Glutamatergic neuron (in vitro differentiated cells): Measurements from ENCODE around the gene PLEK2. TPM values are rescaled to one million over a fixed set of nuclear protein-coding genes. Genes with fewer than 3 reads are reported as not detected.

Source experiments
- DNase-seq: peaks from one replicate; pipeline ENCODE4 v3.0.0; 2022
- H3K27ac Mint-ChIP-seq: one replicate; pipeline ENCODE4 v1.8.0; 2020; ENCODE audit warnings: mild to moderate bottlenecking, mixed read lengths, inconsistent platforms; ENCODE audit not compliant: unreplicated experiment
- H3K27me3 Mint-ChIP-seq: one replicate; pipeline ENCODE4 v1.8.0; 2020; ENCODE audit warnings: mild to moderate bottlenecking, moderate library complexity, mixed read lengths, inconsistent platforms; ENCODE audit not compliant: unreplicated experiment
- H3K36me3 Mint-ChIP-seq: one replicate; pipeline ENCODE4 v1.8.0; 2020; ENCODE audit warnings: mild to moderate bottlenecking, mixed read lengths, inconsistent platforms; ENCODE audit not compliant: unreplicated experiment
- H3K4me1 Mint-ChIP-seq: one replicate; pipeline ENCODE4 v1.8.0; 2020; ENCODE audit warnings: mild to moderate bottlenecking, low read depth, mixed read lengths, inconsistent platforms; ENCODE audit not compliant: unreplicated experiment
- H3K4me3 Mint-ChIP-seq: one replicate; pipeline ENCODE4 v1.8.0; 2020; ENCODE audit warnings: mild to moderate bottlenecking, mixed read lengths, inconsistent platforms; ENCODE audit not compliant: unreplicated experiment
- H3K9me3 Mint-ChIP-seq: one replicate; pipeline ENCODE4 v1.8.0; 2020; ENCODE audit warnings: mild to moderate bottlenecking, moderate library complexity, mixed read lengths, inconsistent platforms; ENCODE audit not compliant: unreplicated experiment
- total RNA-seq: library from RNA; stranded (reverse); fragmentation: NEBNext Ultra II Directional; extraction: Animal tissue kit (Norgen Biotek cat#: 25700); gene quantifications from one replicate; pipeline ENCODE4 v1.2.1, GENCODE V29; 2021; ENCODE audit not compliant: unreplicated experiment
- TF ChIP-seq, protein P1 (sequence below): fragments of 200-600 bp; sonication (generic); IDR thresholded peaks from one replicate; pipeline ENCODE4 v1.5.0; 2021; ENCODE audit not compliant: partially characterized antibody, unreplicated experiment

PLEK2 gene
- total RNA-seq, 1 donor from 2014 or later, result not detected

DNA sequence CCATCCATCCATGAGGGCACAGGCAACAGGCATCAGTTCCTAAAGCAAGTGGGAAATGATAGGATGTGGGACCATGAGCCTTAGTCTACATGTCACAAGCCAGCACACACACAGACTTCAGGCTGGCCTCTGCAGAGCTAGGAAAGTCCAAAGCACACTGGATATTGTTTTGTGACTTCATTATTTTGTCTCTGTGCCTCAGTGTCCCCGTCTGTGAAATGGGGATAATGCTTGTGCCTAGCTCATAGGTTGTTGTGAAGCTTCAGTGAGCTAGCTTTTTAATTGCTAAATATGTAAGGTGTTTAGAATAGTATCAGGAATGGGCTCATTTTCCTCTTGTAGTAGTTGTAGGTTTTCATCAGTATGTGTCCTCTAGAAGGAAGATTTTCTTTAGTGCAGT lies 27.0 kb upstream of the PLEK2 start:
- TF ChIP-seq, protein P1, sequence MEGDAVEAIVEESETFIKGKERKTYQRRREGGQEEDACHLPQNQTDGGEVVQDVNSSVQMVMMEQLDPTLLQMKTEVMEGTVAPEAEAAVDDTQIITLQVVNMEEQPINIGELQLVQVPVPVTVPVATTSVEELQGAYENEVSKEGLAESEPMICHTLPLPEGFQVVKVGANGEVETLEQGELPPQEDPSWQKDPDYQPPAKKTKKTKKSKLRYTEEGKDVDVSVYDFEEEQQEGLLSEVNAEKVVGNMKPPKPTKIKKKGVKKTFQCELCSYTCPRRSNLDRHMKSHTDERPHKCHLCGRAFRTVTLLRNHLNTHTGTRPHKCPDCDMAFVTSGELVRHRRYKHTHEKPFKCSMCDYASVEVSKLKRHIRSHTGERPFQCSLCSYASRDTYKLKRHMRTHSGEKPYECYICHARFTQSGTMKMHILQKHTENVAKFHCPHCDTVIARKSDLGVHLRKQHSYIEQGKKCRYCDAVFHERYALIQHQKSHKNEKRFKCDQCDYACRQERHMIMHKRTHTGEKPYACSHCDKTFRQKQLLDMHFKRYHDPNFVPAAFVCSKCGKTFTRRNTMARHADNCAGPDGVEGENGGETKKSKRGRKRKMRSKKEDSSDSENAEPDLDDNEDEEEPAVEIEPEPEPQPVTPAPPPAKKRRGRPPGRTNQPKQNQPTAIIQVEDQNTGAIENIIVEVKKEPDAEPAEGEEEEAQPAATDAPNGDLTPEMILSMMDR, result no peak
- no peak overlapping the region for H3K27ac Mint-ChIP-seq
- peaks cover 5% of the 10 kb centered on the region for H3K27me3 Mint-ChIP-seq
- H3K36me3 Mint-ChIP-seq, result no peaks in the 10 kb centered on the region
- peaks cover 4% of the 10 kb centered on the region for H3K9me3 Mint-ChIP-seq
- H3K4me3 Mint-ChIP-seq, result no peak overlapping the region
- DNase-seq, result no peak
- peaks cover 4% of the 10 kb centered on the region for H3K4me1 Mint-ChIP-seq

DNA sequence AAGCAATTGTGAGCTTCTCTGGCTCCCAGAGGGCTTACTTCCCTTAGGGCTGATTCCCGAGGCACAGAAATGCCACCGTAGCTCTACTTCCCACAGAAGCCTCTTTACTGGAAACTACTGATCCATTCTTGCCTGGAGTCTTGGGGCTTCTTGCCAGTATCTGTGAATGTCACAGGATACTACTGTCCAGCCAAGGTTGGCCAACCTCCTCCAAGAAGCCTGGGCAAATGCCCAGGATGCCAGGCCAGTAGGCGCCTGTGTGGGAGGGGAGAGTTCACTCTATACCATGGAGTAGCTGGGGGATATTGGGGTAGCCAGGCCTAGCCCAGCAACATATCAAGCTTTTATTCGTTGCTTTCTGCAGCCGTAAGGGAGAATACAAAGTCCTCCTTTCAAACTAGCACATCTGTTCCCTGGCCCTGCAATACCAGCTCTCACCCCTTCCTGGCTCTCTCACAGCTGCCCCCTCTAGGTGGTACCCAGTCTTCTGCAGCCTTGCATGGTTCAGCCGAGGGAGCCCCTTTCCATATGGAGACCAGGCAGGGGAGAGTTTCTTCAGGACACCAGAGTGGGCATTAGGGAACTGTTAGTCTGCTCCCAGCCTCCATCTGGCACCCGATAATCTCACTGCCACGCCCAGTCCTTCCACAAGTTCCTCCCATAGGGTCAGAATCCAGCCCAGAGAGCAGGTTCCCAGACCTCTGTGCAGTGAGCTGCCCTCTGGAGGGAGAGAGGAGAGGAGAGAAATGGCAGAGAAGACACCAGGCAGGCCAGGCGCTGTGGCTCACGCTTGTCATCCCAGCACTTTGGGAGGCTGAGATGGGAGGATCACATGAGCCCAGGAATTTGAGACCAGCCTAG lies 24.3 kb upstream of the PLEK2 start:
- no peak overlapping the region for H3K27ac Mint-ChIP-seq
- peaks cover 4% of the 10 kb centered on the region for H3K4me1 Mint-ChIP-seq
- DNase-seq, result no peak
- no peak overlapping the region for H3K4me3 Mint-ChIP-seq
- peaks cover 5% of the 10 kb centered on the region for H3K27me3 Mint-ChIP-seq
- TF ChIP-seq, protein P1, result no peak
- no peaks in the 10 kb centered on the region for H3K36me3 Mint-ChIP-seq
- H3K9me3 Mint-ChIP-seq, result peaks cover 4% of the 10 kb centered on the region

DNA sequence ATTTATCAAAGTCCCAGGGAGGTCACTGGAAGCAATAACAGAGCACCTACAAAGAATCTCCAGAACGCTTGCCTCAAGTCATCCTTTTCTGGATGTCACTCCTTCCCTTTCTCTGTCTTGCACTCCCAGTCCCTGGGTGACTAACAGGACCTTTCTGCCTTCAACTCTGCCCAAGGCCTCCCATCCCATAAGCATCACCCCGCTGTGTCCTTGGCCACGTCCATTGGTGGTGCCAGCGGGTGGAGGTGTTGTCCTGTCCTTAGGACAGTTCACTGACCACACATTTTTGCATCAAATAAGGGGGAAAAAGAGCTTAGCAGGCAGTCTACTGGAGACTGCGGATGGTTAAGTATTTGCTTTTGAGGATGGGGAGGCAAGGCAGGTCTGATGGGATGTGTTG lies 23.6 kb upstream of the PLEK2 start:
- Mint-ChIP-seq H3K4me1 (no peaks in the 10 kb centered on the region), H3K36me3 (no peaks in the 10 kb centered on the region), H3K4me3 (no peak overlapping the region), H3K9me3 (peaks cover 4% of the 10 kb centered on the region), H3K27me3 (peaks cover 5% of the 10 kb centered on the region), H3K27ac (no peak overlapping the region)
- DNase-seq, result no peak
- TF ChIP-seq, protein P1, result no peak

DNA sequence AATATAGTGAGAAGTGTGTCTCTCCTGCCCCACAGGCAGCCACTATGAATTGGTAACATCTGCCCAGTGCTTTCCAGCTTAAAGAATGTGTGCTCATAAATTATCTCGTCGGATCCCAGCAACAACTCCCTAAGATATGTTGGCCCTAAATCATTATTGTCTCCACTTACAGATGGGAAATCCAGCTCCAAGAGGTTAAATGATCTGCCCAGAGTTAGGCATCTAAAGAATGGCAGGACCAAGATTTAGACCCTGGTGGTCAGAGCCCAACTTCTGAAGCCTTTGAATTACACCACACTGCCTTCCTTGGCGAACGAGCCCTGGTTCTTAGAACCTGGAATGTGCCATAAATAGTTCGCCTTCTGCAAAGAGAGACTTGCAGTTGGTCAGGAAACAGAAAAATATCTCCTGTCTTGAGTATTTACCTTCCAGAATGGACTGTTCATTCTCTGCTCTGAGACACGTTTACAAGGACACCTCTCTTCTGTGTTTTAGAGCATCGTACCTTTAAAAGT lies 20.1 kb upstream of the PLEK2 start:
- DNase-seq, result no peak
- TF ChIP-seq, protein P1, result no peak
- H3K4me1 Mint-ChIP-seq, result no peaks in the 10 kb centered on the region
- H3K27me3 Mint-ChIP-seq, result peaks cover 5% of the 10 kb centered on the region
- H3K36me3 Mint-ChIP-seq, result no peaks in the 10 kb centered on the region
- H3K4me3 Mint-ChIP-seq, result no peak overlapping the region
- H3K27ac Mint-ChIP-seq, result no peak overlapping the region
- H3K9me3 Mint-ChIP-seq, result peaks cover 4% of the 10 kb centered on the region

DNA sequence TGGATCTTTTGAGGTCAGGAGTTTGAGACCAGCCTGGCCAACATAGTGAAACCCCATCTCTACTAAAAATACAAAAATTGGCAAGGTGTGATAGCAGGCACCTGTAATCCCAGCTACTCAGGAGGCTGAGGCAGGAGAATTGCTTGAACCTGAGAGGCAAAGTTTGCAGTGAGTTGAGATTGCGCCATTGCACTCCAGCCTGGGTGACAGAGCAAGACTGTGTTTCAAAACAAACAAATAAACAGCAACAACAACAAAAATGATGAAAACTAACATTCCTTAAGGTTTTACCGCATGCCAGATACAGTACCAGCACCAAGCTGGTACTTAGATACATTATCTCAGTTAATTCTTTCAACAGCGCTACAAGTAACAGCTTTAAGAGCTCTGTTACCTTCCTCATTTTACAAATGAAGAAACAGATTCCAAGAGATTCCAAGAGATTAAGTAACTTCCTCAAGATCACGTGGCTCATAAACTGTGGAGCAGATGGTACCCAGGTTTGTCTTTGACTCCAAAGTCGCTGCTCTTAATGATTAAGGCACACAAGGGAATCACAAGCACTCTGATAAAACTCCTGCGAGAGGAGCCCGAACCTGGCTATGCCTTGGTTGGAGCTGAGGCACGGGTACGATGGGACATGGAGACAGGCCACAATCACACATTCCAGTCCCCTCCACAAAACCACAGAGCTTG lies 17.7 kb upstream of the PLEK2 start:
- Mint-ChIP-seq H3K9me3 (peaks cover 4% of the 10 kb centered on the region), H3K27ac (no peak overlapping the region), H3K36me3 (no peaks in the 10 kb centered on the region), H3K4me1 (no peaks in the 10 kb centered on the region), H3K27me3 (no peaks in the 10 kb centered on the region), H3K4me3 (no peak overlapping the region)
- no peak for DNase-seq
- TF ChIP-seq, protein P1, result no peak
